Keratinocyte (primary cell): ENCODE data around the gene HDAC9. TPM values are rescaled to one million over a fixed set of nuclear protein-coding genes. Genes with fewer than 3 reads are reported as not detected.

ENCODE experiments used
- DNase-seq: peaks from one replicate; pipeline ENCODE4 v3.0.0-alpha.2; 2011; ENCODE audit warnings: low read depth, missing footprints, low spot score
- FAIRE-seq: peaks from 2 replicates; lab custom pipeline; 2011; peaks lifted over from hg19 to GRCh38; lab: Jason Lieb, UNC
- H2AFZ ChIP-seq: 2 replicates; pipeline ENCODE4 v1.6.0; 2012; ENCODE audit warnings: low read length, control low read depth, inconsistent platforms; ENCODE audit not compliant: control insufficient read depth
- H3K27ac ChIP-seq: 2 replicates; pipeline ENCODE4 v1.5.1; 2011; ENCODE audit warnings: low read length; ENCODE audit not compliant: control insufficient read depth, insufficient read depth
- H3K27me3 ChIP-seq: 3 replicates; pipeline ENCODE4 v1.6.0; 2011; ENCODE audit warnings: low read length; ENCODE audit not compliant: control insufficient read depth, insufficient read depth; ENCODE audit errors: extremely low read depth
- H3K36me3 ChIP-seq, 2 experiments: 2 replicates in 1 of 2; 3 replicates in 1 of 2; pipeline ENCODE4 v1.5.1; 2011; ENCODE audit warnings: low read length in 2 of 2, mild to moderate bottlenecking in 1 of 2; ENCODE audit not compliant: control insufficient read depth in 2 of 2, insufficient read depth in 2 of 2; ENCODE audit errors: extremely low read depth in 1 of 2
- H3K4me1 ChIP-seq: 3 replicates; pipeline ENCODE4 v1.5.1; 2011; ENCODE audit warnings: low read length; ENCODE audit not compliant: control insufficient read depth, insufficient read depth; ENCODE audit errors: extremely low read depth
- H3K4me2 ChIP-seq: 3 replicates; pipeline ENCODE4 v1.6.0; 2011; ENCODE audit warnings: low read depth, low read length; ENCODE audit not compliant: control insufficient read depth, insufficient read depth; ENCODE audit errors: extremely low read depth
- H3K4me3 ChIP-seq, 3 experiments: fragments of 200-600 bp in 1 of 3; sonication (generic) in 1 of 3; 2 replicates in 2 of 3; 3 replicates in 1 of 3; pipeline ENCODE4 v1.5.1; 2011 to 2016; ENCODE audit warnings: low read length in 3 of 3, mild to moderate bottlenecking in 3 of 3, control low read depth in 2 of 3, inconsistent platforms in 1 of 3, low read depth in 1 of 3, mixed read lengths in 1 of 3, mixed run types in 1 of 3, moderate library complexity in 1 of 3; ENCODE audit not compliant: control insufficient read depth in 2 of 3, insufficient read depth in 2 of 3; ENCODE audit errors: extremely low read depth in 1 of 3
- H3K79me2 ChIP-seq: 2 replicates; pipeline ENCODE4 v1.6.0; 2012; ENCODE audit warnings: low read length; ENCODE audit not compliant: control insufficient read depth, insufficient read depth
- H3K9ac ChIP-seq: 3 replicates; pipeline ENCODE4 v1.6.0; 2011; ENCODE audit warnings: low read length; ENCODE audit not compliant: control insufficient read depth, insufficient read depth; ENCODE audit errors: extremely low read depth
- H3K9me1 ChIP-seq: 3 replicates; pipeline ENCODE4 v1.6.0; 2011; ENCODE audit warnings: low read length; ENCODE audit not compliant: control insufficient read depth, insufficient read depth; ENCODE audit errors: extremely low read depth
- H3K9me3 ChIP-seq: 2 replicates; pipeline ENCODE4 v1.5.1; 2012; ENCODE audit warnings: low read depth, low read length; ENCODE audit not compliant: control insufficient read depth
- H4K20me1 ChIP-seq: 3 replicates; pipeline ENCODE4 v1.6.0; 2011; ENCODE audit warnings: low read length; ENCODE audit not compliant: control insufficient read depth, insufficient read depth; ENCODE audit errors: extremely low read depth
- EZH2 ChIP-seq: IDR thresholded peaks from one replicate; pipeline ENCODE4 v1.6.1; 2012; ENCODE audit warnings: inconsistent platforms, mild to moderate bottlenecking, low read length, moderate library complexity
- dilution Hi-C: fragments of 300-500 bp; cut with MboI; formaldehyde crosslinking; loops from one replicate; pipeline ENCODE4 v1.7.0; 2020; ENCODE audit warnings: low sequenced_read_pairs; ENCODE audit not compliant: extremely low pct_ligation_motif_present
- polyA plus RNA-seq, 5 experiments: library from polyadenylated mRNA; depleted of rRNA in 3 of 5; stranded (reverse) in 3 of 5; stranded (forward) in 1 of 5; unstranded in 1 of 5; fragments of >200 nt; gene quantifications; 1 replicate in 1 of 5; 2 replicates in 3 of 5; 3 replicates in 1 of 5; pipeline versions ENCODE4 v1.2.1 to v1.2.3, GENCODE V29; 2011 to 2012; ENCODE audit warnings: missing spikeins in 2 of 5, low read depth in 1 of 5, low replicate concordance in 1 of 5
- TF ChIP-seq, protein P1 (sequence below), 3 experiments: IDR thresholded peaks in 1 of 3; conservative IDR thresholded peaks in 1 of 3; optimal IDR thresholded peaks in 1 of 3; 2 replicates in 2 of 3; 3 replicates in 1 of 3; pipeline versions ENCODE3 to v1.5.1; 2011; ENCODE audit warnings: low read length in 3 of 3, mild to moderate bottlenecking in 3 of 3, moderate library complexity in 2 of 3, control low read depth in 1 of 3, inconsistent platforms in 1 of 3; ENCODE audit not compliant: insufficient read depth in 2 of 3; ENCODE audit errors: extremely low read depth in 1 of 3

HDAC9 gene
- polyA plus RNA-seq, 1 donor (not counting 4 experiments of a cell fraction or from before 2014, with no cell fraction given) = 24.6 TPM

DNA sequence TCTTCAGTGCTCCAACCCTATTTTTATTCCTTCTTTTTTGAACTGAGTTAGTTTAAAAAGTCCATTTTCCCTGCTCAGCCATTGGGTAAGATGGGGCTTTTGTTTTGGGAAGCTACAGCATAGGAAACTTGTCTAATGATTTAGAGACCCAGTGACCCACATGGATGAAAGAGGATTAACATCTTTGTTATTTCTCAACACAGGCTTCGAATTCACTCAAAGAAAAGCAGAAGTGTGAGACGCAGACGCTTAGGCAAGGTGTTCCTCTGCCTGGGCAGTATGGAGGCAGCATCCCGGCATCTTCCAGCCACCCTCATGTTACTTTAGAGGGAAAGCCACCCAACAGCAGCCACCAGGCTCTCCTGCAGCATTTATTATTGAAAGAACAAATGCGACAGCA lies 152.0 kb downstream of the HDAC9 start:
- Histone ChIP-seq H2AFZ (no peak overlapping the region), H3K9me1 (no peaks in the 10 kb centered on the region)
- no peak for TF ChIP-seq EZH2
- TF ChIP-seq, protein P1, sequence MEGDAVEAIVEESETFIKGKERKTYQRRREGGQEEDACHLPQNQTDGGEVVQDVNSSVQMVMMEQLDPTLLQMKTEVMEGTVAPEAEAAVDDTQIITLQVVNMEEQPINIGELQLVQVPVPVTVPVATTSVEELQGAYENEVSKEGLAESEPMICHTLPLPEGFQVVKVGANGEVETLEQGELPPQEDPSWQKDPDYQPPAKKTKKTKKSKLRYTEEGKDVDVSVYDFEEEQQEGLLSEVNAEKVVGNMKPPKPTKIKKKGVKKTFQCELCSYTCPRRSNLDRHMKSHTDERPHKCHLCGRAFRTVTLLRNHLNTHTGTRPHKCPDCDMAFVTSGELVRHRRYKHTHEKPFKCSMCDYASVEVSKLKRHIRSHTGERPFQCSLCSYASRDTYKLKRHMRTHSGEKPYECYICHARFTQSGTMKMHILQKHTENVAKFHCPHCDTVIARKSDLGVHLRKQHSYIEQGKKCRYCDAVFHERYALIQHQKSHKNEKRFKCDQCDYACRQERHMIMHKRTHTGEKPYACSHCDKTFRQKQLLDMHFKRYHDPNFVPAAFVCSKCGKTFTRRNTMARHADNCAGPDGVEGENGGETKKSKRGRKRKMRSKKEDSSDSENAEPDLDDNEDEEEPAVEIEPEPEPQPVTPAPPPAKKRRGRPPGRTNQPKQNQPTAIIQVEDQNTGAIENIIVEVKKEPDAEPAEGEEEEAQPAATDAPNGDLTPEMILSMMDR (optimal IDR thresholded peaks at IDR 0.05 in 1 of 3, IDR thresholded peaks at IDR 0.05 in 1 of 3, conservative IDR thresholded peaks at IDR 0.05 in 1 of 3; ENCODE audit: extremely low read depth in 1 of 3, insufficient read depth in 2 of 3, low read length in 3 of 3) = no peak

DNA sequence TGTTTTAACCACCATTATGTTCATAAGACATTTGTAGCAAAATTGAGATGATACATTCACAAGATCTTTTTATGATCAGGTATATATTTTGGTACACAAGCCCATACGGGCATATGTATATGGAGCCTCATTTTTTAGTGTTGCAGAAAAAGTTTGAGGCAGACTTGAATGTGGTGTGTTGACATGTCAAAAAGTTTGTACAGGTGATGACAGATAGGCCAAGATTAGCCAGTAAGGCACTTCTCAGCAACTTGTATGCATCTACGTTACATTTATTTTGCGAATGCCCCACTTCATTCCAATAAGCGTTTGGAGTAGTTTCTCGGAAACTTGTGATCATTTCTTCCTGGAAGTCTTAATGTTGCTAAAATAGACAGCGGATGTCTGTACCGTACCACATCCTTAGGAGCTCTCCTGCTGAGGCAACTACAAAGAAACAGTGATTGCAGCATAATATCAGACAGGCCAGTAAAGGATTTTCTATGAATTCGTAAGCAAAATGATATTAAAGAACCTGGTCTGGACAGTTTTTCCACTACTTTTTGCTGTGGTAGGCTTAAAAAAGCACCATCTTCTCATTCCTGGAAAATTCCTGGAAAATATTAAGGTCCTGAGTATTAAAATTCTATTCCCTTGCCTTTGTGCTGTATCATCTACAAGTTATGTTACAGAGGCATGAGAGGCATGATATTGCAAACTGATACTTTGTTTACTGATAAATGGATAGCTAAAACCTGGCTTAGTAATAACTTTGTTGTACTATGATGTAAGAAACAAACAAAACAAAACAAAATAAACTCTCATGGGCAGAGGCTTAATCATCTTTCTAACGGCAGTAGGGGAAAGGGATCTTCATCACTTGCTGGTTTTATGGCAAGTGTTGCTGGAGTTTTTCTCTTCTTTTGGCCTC lies 153.6 kb downstream of the HDAC9 start:
- no peaks in the 10 kb centered on the region for H3K27me3 ChIP-seq
- no peak for DNase-seq
- dilution Hi-C loops = no loop called here

More for the DNA sequence above, 152.0 kb downstream of the HDAC9 start:
- H3K79me2 ChIP-seq = no peaks in the 10 kb centered on the region
- H3K27ac ChIP-seq = no peak overlapping the region
- FAIRE-seq = no peak
- no peaks in the 10 kb centered on the region for H3K9me3 ChIP-seq
- dilution Hi-C loops = no loop called here
- no peak overlapping the region for H3K4me2 ChIP-seq
- H4K20me1 ChIP-seq = no peaks in the 10 kb centered on the region
- peaks cover 2 to 10% of the 10 kb centered on the region in 2 experiments for H3K36me3 ChIP-seq
- H3K4me3 ChIP-seq = no peak overlapping the region
- no peak overlapping the region for H3K9ac ChIP-seq
- DNase-seq = no peak
- H3K27me3 ChIP-seq = no peaks in the 10 kb centered on the region
- H3K4me1 ChIP-seq = no peaks in the 10 kb centered on the region

More for the DNA sequence above, 153.6 kb downstream of the HDAC9 start:
- Histone ChIP-seq H3K36me3 (peaks cover 2 to 10% of the 10 kb centered on the region in 2 experiments), H3K4me3 (no peak overlapping the region), H3K4me2 (no peak overlapping the region), H3K9me3 (no peaks in the 10 kb centered on the region), H2AFZ (no peak overlapping the region), H3K27ac (no peak overlapping the region), H3K4me1 (no peaks in the 10 kb centered on the region), H3K9ac (no peak overlapping the region), H3K9me1 (no peaks in the 10 kb centered on the region), H3K79me2 (no peaks in the 10 kb centered on the region), H4K20me1 (no peaks in the 10 kb centered on the region)
- no peak for FAIRE-seq
- TF ChIP-seq, protein P1 (optimal IDR thresholded peaks at IDR 0.05 in 1 of 3, IDR thresholded peaks at IDR 0.05 in 1 of 3, conservative IDR thresholded peaks at IDR 0.05 in 1 of 3; ENCODE audit: extremely low read depth in 1 of 3, insufficient read depth in 2 of 3, low read length in 3 of 3) = no peak
- TF ChIP-seq EZH2 = no peak
